IMR-90 (cell line): ENCODE results near the gene IFIT3. TPM values are rescaled to one million over a fixed set of nuclear protein-coding genes. Genes with fewer than 3 reads are reported as not detected.

Experiments
- ATAC-seq: fragments of 200-7000 bp; cut with Tn5 transposase; 2 replicates; pipeline ENCODE4 v1.9.1; 2020; ENCODE audit warnings: low read depth, mild to moderate bottlenecking, moderate library complexity
- BruUV-seq: library from RNA; stranded (reverse); fragments of 400-500 nt; replicated peaks from 2 replicates; lab custom pipeline; 2021; lab: Mats Ljungman, UMichigan
- CTCF ChIA-PET: fragments of 300-600 bp; formaldehyde crosslinking; extraction: SDS; loops from one replicate; lab custom pipeline; 2021; ENCODE audit warnings: antibody characterized with exemption; lab: Yijun Ruan, JAX
- POLR2A ChIA-PET: fragments of 300-600 bp; sonication (Branson Sonifier 250); formaldehyde crosslinking; loops from one replicate; lab custom pipeline; 2022; ENCODE audit warnings: antibody characterized with exemption; ENCODE audit not compliant: unreplicated experiment; lab: Charles Lee
- DNase-seq: peaks from one replicate; pipeline ENCODE4 v3.0.0; 2013
- H2AFZ ChIP-seq: replicated peaks from 2 replicates; pipeline ENCODE3; 2013; ENCODE audit warnings: low read length, mild to moderate bottlenecking; ENCODE audit not compliant: poor library complexity
- H2AK5ac ChIP-seq: 2 replicates; pipeline ENCODE4 v1.6.1; 2013; ENCODE audit warnings: low read depth, low read length, inconsistent platforms
- H2AK9ac ChIP-seq: replicated peaks from 2 replicates; pipeline ENCODE3; 2013; ENCODE audit warnings: mild to moderate bottlenecking, low read depth, low read length, moderate library complexity; ENCODE audit not compliant: poor library complexity
- H2BK120ac ChIP-seq: 2 replicates; pipeline ENCODE4 v1.6.1; 2013; ENCODE audit warnings: low read depth, low read length, inconsistent platforms
- H2BK15ac ChIP-seq: 3 replicates; pipeline ENCODE4 v1.6.1; 2013; ENCODE audit warnings: low read depth, low read length, inconsistent platforms
- H2BK20ac ChIP-seq: 2 replicates; pipeline ENCODE4 v1.6.1; 2013; ENCODE audit warnings: low read depth, mild to moderate bottlenecking, inconsistent platforms, low read length, moderate library complexity
- H2BK5ac ChIP-seq: 2 replicates; pipeline ENCODE4 v1.6.1; 2013; ENCODE audit warnings: mild to moderate bottlenecking, low read depth, low read length, inconsistent platforms; ENCODE audit not compliant: poor library complexity, severe bottlenecking
- H3K14ac ChIP-seq: replicated peaks from 2 replicates; pipeline ENCODE4 v1.6.1; 2013; ENCODE audit warnings: low read depth, low read length, inconsistent platforms
- H3K18ac ChIP-seq: 2 replicates; pipeline ENCODE4 v1.6.1; 2013; ENCODE audit warnings: low read depth, low read length, control low read depth
- H3K23ac ChIP-seq: 2 replicates; pipeline ENCODE4 v1.6.1; 2013; ENCODE audit warnings: low read depth, low read length, inconsistent platforms
- H3K27ac ChIP-seq: 2 replicates; pipeline ENCODE4 v1.5.1; 2013; ENCODE audit warnings: mild to moderate bottlenecking, control low read depth, low read length; ENCODE audit not compliant: insufficient read depth
- H3K27me3 ChIP-seq: 2 replicates; pipeline ENCODE4 v1.6.1; 2013; ENCODE audit warnings: low read length; ENCODE audit not compliant: control insufficient read depth, insufficient read depth
- H3K36me3 ChIP-seq: 2 replicates; pipeline ENCODE4 v1.6.1; 2013; ENCODE audit warnings: low read length, mixed read lengths; ENCODE audit not compliant: control insufficient read depth, insufficient read depth
- H3K4ac ChIP-seq: 2 replicates; pipeline ENCODE4 v1.6.1; 2013; ENCODE audit warnings: low read depth, low read length, inconsistent platforms
- H3K4me1 ChIP-seq: 2 replicates; pipeline ENCODE4 v1.6.1; 2013; ENCODE audit warnings: low read length, mixed read lengths; ENCODE audit not compliant: control insufficient read depth, insufficient read depth
- H3K4me2 ChIP-seq: 2 replicates; pipeline ENCODE4 v1.6.1; 2013; ENCODE audit warnings: low read depth, mild to moderate bottlenecking, control low read depth, low read length, moderate library complexity
- H3K4me3 ChIP-seq: 2 replicates; pipeline ENCODE4 v1.5.1; 2013; ENCODE audit warnings: low read depth, mild to moderate bottlenecking, control low read depth, low read length, moderate library complexity; ENCODE audit not compliant: insufficient read depth
- H3K56ac ChIP-seq: 2 replicates; pipeline ENCODE4 v1.6.1; 2013; ENCODE audit warnings: low read length, inconsistent platforms; ENCODE audit not compliant: insufficient read depth; ENCODE audit errors: extremely low read depth
- H3K79me1 ChIP-seq, 2 experiments: 2 replicates each; pipeline ENCODE4 v1.6.1; 2013; ENCODE audit warnings: low read length in 2 of 2, inconsistent platforms in 1 of 2, low read depth in 1 of 2
- H3K9ac ChIP-seq: 2 replicates; pipeline ENCODE4 v1.6.1; 2013; ENCODE audit warnings: low read depth, low read length, control low read depth
- H3K9me1 ChIP-seq: 2 replicates; pipeline ENCODE4 v1.6.1; 2013; ENCODE audit warnings: low read length, inconsistent platforms; ENCODE audit not compliant: insufficient read depth
- H3K9me3 ChIP-seq: 2 replicates; pipeline ENCODE4 v1.6.1; 2013; ENCODE audit warnings: low read length; ENCODE audit not compliant: control insufficient read depth, insufficient read depth
- H4K20me1 ChIP-seq: 2 replicates; pipeline ENCODE4 v1.6.1; 2013; ENCODE audit warnings: low read length, inconsistent platforms; ENCODE audit not compliant: insufficient read depth
- H4K5ac ChIP-seq: 2 replicates; pipeline ENCODE4 v1.6.1; 2013; ENCODE audit warnings: mild to moderate bottlenecking, low read depth, low read length, control low read depth
- H4K8ac ChIP-seq, 2 experiments: 2 replicates each; pipeline ENCODE4 v1.6.1; 2013; ENCODE audit warnings: low read depth in 2 of 2, low read length in 2 of 2, control low read depth in 1 of 2, inconsistent platforms in 1 of 2
- H4K91ac ChIP-seq: 2 replicates; pipeline ENCODE4 v1.6.1; 2013; ENCODE audit warnings: low read depth, low read length, inconsistent platforms; ENCODE audit not compliant: insufficient read depth
- BHLHE40 ChIP-seq: fragments of 150-350 bp; IDR thresholded peaks from 2 replicates; pipeline ENCODE4 v1.6.1; 2016; ENCODE audit warnings: mild to moderate bottlenecking, low read depth, low read length
- CEBPB ChIP-seq: IDR thresholded peaks from 2 replicates; pipeline ENCODE4 v1.6.1; 2012; ENCODE audit warnings: low read depth, low read length, improper control_type of control experiment
- CHD1 ChIP-seq: IDR thresholded peaks from 2 replicates; pipeline ENCODE4 v1.6.1; 2012; ENCODE audit warnings: low read depth, low read length, improper control_type of control experiment
- FOS ChIP-seq: fragments of 150-350 bp; IDR thresholded peaks from 2 replicates; pipeline ENCODE4 v1.6.1; 2016; ENCODE audit warnings: low read depth, low read length
- MAFK ChIP-seq: IDR thresholded peaks from 2 replicates; pipeline ENCODE4 v1.6.1; 2012; ENCODE audit warnings: low read depth, low read length, improper control_type of control experiment
- MXI1 ChIP-seq: IDR thresholded peaks from 2 replicates; pipeline ENCODE4 v1.6.1; 2012; ENCODE audit warnings: low read depth, mild to moderate bottlenecking, low read length, moderate library complexity, borderline replicate concordance
- NFE2L2 ChIP-seq: fragments of 150-350 bp; IDR thresholded peaks from 2 replicates; pipeline ENCODE4 v1.6.1; 2016; ENCODE audit warnings: low read depth, mild to moderate bottlenecking, low read length
- RAD21 ChIP-seq: IDR thresholded peaks from 2 replicates; pipeline ENCODE4 v1.6.1; 2012; ENCODE audit warnings: low read length, improper control_type of control experiment
- RCOR1 ChIP-seq: IDR thresholded peaks from 2 replicates; pipeline ENCODE4 v1.6.1; 2012; ENCODE audit warnings: mild to moderate bottlenecking, low read length, improper control_type of control experiment; ENCODE audit not compliant: insufficient replicate concordance
- RFX5 ChIP-seq: IDR thresholded peaks from 2 replicates; pipeline ENCODE4 v1.8.0; 2012; ENCODE audit warnings: low read depth, mild to moderate bottlenecking, low read length, moderate library complexity
- SMC3 ChIP-seq: fragments of 150-350 bp; IDR thresholded peaks from 2 replicates; pipeline ENCODE4 v1.6.1; 2016; ENCODE audit warnings: low read depth, mild to moderate bottlenecking, antibody characterized with exemption, low read length, moderate library complexity
- USF2 ChIP-seq: fragments of 150-350 bp; IDR thresholded peaks from 2 replicates; pipeline ENCODE4 v1.6.1; 2017; ENCODE audit warnings: mild to moderate bottlenecking, antibody characterized with exemption, low read length, low read depth
- WGBS, 2 experiments: methylation state at CpG; one replicate each; pipeline versions ENCODE4 v1.1.5 to v1.1.7; 2013; ENCODE audit warnings: missing lambda C conversion rate in 2 of 2; ENCODE audit not compliant: insufficient read length in 1 of 2; ENCODE audit errors: extremely low coverage in 2 of 2; 5-methylcytosine and 5-hydroxymethylcytosine counted together
- dilution Hi-C: fragments of 300-500 bp; cut with HindIII; formaldehyde crosslinking; loops from one replicate; pipeline ENCODE4 v1.14.3; 2018; ENCODE audit warnings: low sequenced_read_pairs; ENCODE audit not compliant: unreplicated experiment
- in situ Hi-C: fragments of 300-500 bp; cut with MboI; formaldehyde crosslinking; loops from 3 replicates; pipeline ENCODE4 v1.14.3; 2019; ENCODE audit warnings: low sequenced_read_pairs, inconsistent platforms, mixed read lengths
- intact Hi-C: fragments of 100-400 bp; cut with micrococcal nuclease; formaldehyde crosslinking; loops from 2 replicates; pipeline ENCODE4 v1.10.0; 2022
- polyA plus RNA-seq, 3 experiments: library from polyadenylated mRNA; depleted of rRNA; stranded (reverse); fragments of >200 nt; gene quantifications; 2 replicates each; pipeline ENCODE4 v1.2.3, GENCODE V29; 2012; ENCODE audit warnings: low replicate concordance in 1 of 3
- total RNA-seq: library from RNA; depleted of rRNA; stranded (reverse); fragments of >200 nt; gene quantifications from 2 replicates; pipeline ENCODE4 v1.2.3, GENCODE V29; 2012
- TF ChIP-seq, protein P1 (sequence below): conservative IDR thresholded peaks from 2 replicates; pipeline ENCODE4 v1.5.1; 2012; ENCODE audit warnings: mild to moderate bottlenecking, low read depth, low read length, improper control_type of control experiment

IFIT3 gene
- total and polyA plus RNA-seq, 2 of the 4 experiments (the other 2 are of a cell fraction): 3.5 to 7.3 TPM

DNA sequence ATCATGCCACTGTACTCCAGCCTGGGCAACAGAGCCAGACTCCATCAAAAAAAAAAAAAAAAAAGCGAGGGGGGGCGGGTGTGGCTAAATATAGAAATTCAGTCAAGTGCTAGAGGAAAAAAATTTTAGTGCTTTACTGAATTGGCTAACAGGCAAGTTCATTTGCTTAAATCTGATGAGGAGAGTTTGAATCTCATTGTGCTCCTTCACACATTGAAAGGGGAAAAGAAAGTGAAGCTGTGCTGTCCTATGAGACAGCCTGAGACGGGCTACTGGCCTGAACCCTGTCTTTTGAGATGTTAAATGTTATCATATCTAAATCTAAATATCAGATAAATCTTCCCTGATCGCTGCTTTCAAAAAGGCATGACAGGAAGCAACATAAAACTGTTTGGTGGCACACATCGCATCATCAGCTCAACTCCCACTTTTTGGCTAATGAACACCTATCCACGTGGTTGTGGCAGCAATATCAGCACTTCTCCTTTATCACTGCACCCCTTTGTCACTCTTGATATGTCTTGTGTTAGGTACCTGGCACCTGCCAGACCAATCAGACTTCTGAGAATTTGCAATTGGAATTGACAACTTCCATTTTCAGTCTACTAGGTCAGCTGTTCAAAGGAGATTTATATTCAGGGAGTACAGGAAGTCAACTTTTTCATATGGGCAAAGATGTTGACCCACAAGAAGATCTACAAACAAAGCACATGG lies 36.1 kb downstream of the IFIT3 start:
- H3K4me1 ChIP-seq: no peaks in the 10 kb centered on the region
- WGBS, 2 experiments: 100% methylated on average over 1 of the region's 6 CpGs; no CpG with 5 or more reads in 1 of the 2 experiments
- no TSS peak for BruUV-seq
- ChIA-PET CTCF (no interaction called here), POLR2A (no interaction called here)
- H2BK120ac ChIP-seq: no peak overlapping the region
- H3K79me1 ChIP-seq: no peaks in the 10 kb centered on the region
- no peak overlapping the region for H2BK15ac ChIP-seq
- H3K4me2 ChIP-seq: no peak overlapping the region
- TF ChIP-seq RCOR1: no peak
- no peak for TF ChIP-seq MAFK
- TF ChIP-seq USF2: no peak
- no peak for TF ChIP-seq CHD1
- TF ChIP-seq RAD21: no peak
- no peak for TF ChIP-seq RFX5
- TF ChIP-seq MXI1: no peak
- no peak for TF ChIP-seq FOS
- no peak for TF ChIP-seq BHLHE40
- no peak for TF ChIP-seq NFE2L2
- TF ChIP-seq CEBPB: no peak
- TF ChIP-seq SMC3: no peak
- TF ChIP-seq, protein P1, sequence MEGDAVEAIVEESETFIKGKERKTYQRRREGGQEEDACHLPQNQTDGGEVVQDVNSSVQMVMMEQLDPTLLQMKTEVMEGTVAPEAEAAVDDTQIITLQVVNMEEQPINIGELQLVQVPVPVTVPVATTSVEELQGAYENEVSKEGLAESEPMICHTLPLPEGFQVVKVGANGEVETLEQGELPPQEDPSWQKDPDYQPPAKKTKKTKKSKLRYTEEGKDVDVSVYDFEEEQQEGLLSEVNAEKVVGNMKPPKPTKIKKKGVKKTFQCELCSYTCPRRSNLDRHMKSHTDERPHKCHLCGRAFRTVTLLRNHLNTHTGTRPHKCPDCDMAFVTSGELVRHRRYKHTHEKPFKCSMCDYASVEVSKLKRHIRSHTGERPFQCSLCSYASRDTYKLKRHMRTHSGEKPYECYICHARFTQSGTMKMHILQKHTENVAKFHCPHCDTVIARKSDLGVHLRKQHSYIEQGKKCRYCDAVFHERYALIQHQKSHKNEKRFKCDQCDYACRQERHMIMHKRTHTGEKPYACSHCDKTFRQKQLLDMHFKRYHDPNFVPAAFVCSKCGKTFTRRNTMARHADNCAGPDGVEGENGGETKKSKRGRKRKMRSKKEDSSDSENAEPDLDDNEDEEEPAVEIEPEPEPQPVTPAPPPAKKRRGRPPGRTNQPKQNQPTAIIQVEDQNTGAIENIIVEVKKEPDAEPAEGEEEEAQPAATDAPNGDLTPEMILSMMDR: no peak
- H3K27me3 ChIP-seq: no peaks in the 10 kb centered on the region
- intact Hi-C loops (no loop called here), dilution Hi-C loops (no loop called here), in situ Hi-C loops (no loop called here)
- no peak overlapping the region for H4K5ac ChIP-seq
- no peaks in the 10 kb centered on the region for H3K36me3 ChIP-seq
- no peak overlapping the region for H4K8ac ChIP-seq
- H3K27ac ChIP-seq: no peak overlapping the region
- no peak overlapping the region for H3K23ac ChIP-seq
- no peak overlapping the region for H2AK9ac ChIP-seq
- DNase-seq: no peak
- H4K91ac ChIP-seq: no peak overlapping the region
- no peak overlapping the region for H3K18ac ChIP-seq
- H3K4me3 ChIP-seq: no peak overlapping the region
- H3K14ac ChIP-seq: no peak overlapping the region
- no peak overlapping the region for H2AK5ac ChIP-seq
- no peaks in the 10 kb centered on the region for H3K9me3 ChIP-seq
- H4K20me1 ChIP-seq: no peaks in the 10 kb centered on the region
- H2BK5ac ChIP-seq: no peak overlapping the region
- no peak overlapping the region for H3K56ac ChIP-seq
- no peak overlapping the region for H3K4ac ChIP-seq
- H3K9me1 ChIP-seq: no peaks in the 10 kb centered on the region
- no peak overlapping the region for H2AFZ ChIP-seq
- H2BK20ac ChIP-seq: no peak overlapping the region
- H3K9ac ChIP-seq: no peak overlapping the region
- ATAC-seq: no peak
